AG09309 (cell line): ENCODE data around the gene SOX15.

Experiments
- DNase-seq: peaks from one replicate; pipeline ENCODE4 v3.0.0-alpha.2; 2010; ENCODE audit warnings: low read depth
- H3K4me3 ChIP-seq: 2 replicates; pipeline ENCODE4 v1.5.1; 2011; ENCODE audit warnings: mild to moderate bottlenecking, low read depth, low read length, moderate library complexity; ENCODE audit not compliant: control insufficient read depth
- CTCF ChIP-seq: IDR thresholded peaks from 2 replicates; pipeline ENCODE4 v1.5.1; 2011; ENCODE audit warnings: mild to moderate bottlenecking, low read depth, low read length, inconsistent platforms; ENCODE audit not compliant: insufficient read depth, control insufficient read depth; ENCODE audit errors: missing control alignments

Gene SOX15

GRCh38 chr17:7550344-7550743, 39.5 kb downstream of the SOX15 start:
- no peak for DNase-seq
- H3K4me3 ChIP-seq = no peak overlapping the region
- TF ChIP-seq CTCF = no peak

- no peak for TF ChIP-seq CTCF
- H3K4me3 ChIP-seq = peak overlapping the region; percentile 60
- no peak for DNase-seq
Observed at GRCh38 chr17:7549401-7550055, 40.4 kb downstream of the SOX15 start.

GRCh38 chr17:7548585-7549400, 41.1 kb downstream of the SOX15 start, which contains the start of gene TNFSF12:
Gene TNFSF12 (plus strand): TSS chr17:7549058. CDS start chr17:7549154, 96 bp downstream.
- TF ChIP-seq CTCF = peak; percentile 13
- peak within 1 kb of the TSS; percentile 60 for H3K4me3 ChIP-seq
- no peak for DNase-seq

GRCh38 chr17:7544911-7545310, 45.0 kb downstream of the SOX15 start:
- DNase-seq = no peak
- H3K4me3 ChIP-seq = no peak overlapping the region
- TF ChIP-seq CTCF = no peak

- TF ChIP-seq CTCF = no peak
- no peak overlapping the region for H3K4me3 ChIP-seq
- no peak for DNase-seq
Observed at GRCh38 chr17:7541074-7541621, 48.7 kb downstream of the SOX15 start.

- no peak for TF ChIP-seq CTCF
- H3K4me3 ChIP-seq = no peak overlapping the region
- no peak for DNase-seq
Observed at GRCh38 chr17:7538891-7539545, 50.9 kb downstream of the SOX15 start.
